Measurements from ENCODE around the gene RGL2.
"Not testable (repeated sequence)": the region's sequence is repeated elsewhere in the genome, so short reads cannot be mapped to it uniquely, and the experiment has no call there.

RGL2 gene

GRCh38 chr6:33298773-33299236, at the start of gene RGL2:
TSS of gene RGL2 (minus strand) at chr6:33298942. CDS start at chr6:33298610, 332 bp downstream.
- peak; percentile 70 for DNase-seq

- DNase-seq, result no peak
Observed at GRCh38 chr6:33347816-33348215, 49.1 kb upstream of the RGL2 start.

- DNase-seq, result not testable (repeated sequence)
Observed at GRCh38 chr6:33346972-33347371, 48.2 kb upstream of the RGL2 start.

GRCh38 chr6:33344701-33345697, 46.3 kb upstream of the RGL2 start:
- DNase-seq, result peak; percentile 71

GRCh38 chr6:33343953-33344611, 45.3 kb upstream of the RGL2 start:
- DNase-seq, result peak; percentile 40

GRCh38 chr6:33343606-33343952, 44.8 kb upstream of the RGL2 start:
- DNase-seq, result not testable (repeated sequence)

- DNase-seq, result no peak
Observed at GRCh38 chr6:33339193-33339592, 40.5 kb upstream of the RGL2 start.

GRCh38 chr6:33336495-33336894, 37.8 kb upstream of the RGL2 start:
- no peak for DNase-seq

- no peak for DNase-seq
Observed at GRCh38 chr6:33335916-33336315, 37.2 kb upstream of the RGL2 start.

GRCh38 chr6:33333666-33334065, 34.9 kb upstream of the RGL2 start:
- no peak for DNase-seq

- no peak for DNase-seq
Observed at GRCh38 chr6:33330736-33331135, 32.0 kb upstream of the RGL2 start.

- DNase-seq, result no peak
Observed at GRCh38 chr6:33329058-33329457, 30.3 kb upstream of the RGL2 start.

- no peak for DNase-seq
Observed at GRCh38 chr6:33324125-33324524, 25.4 kb upstream of the RGL2 start.

- DNase-seq, result no peak
Observed at GRCh38 chr6:33323623-33323948, 24.8 kb upstream of the RGL2 start.

GRCh38 chr6:33321227-33321626, 22.5 kb upstream of the RGL2 start:
- DNase-seq, result no peak

- DNase-seq, result no peak
Observed at GRCh38 chr6:33320315-33321181, 21.8 kb upstream of the RGL2 start.

GRCh38 chr6:33319939-33320314, 21.2 kb upstream of the RGL2 start:
- no peak for DNase-seq

- DNase-seq, result no peak
Observed at GRCh38 chr6:33318426-33319073, 19.8 kb upstream of the RGL2 start.

- DNase-seq, result peak; percentile 98
Observed at GRCh38 chr6:33317669-33318425, 19.1 kb upstream of the RGL2 start, which contains the start of gene ZBTB22. TSS of gene ZBTB22 (minus strand) at chr6:33317744. CDS start at chr6:33316916, 828 bp downstream.

- peak; percentile 82 for DNase-seq
Observed at GRCh38 chr6:33317419-33317668, 18.6 kb upstream of the RGL2 start.

- DNase-seq, result no peak
Observed at GRCh38 chr6:33316603-33317418, 18.1 kb upstream of the RGL2 start.
